ENCODE measurements around the gene GAP43. TPM values are rescaled to one million over a fixed set of nuclear protein-coding genes. Genes with fewer than 3 reads are reported as not detected.
"Not testable (repeated sequence)": the region's sequence is repeated elsewhere in the genome, so short reads cannot be mapped to it uniquely, and the experiment has no call there.

GAP43 gene
- total RNA-seq, 1 donor from 2014 or later: 17.4 TPM

DNA sequence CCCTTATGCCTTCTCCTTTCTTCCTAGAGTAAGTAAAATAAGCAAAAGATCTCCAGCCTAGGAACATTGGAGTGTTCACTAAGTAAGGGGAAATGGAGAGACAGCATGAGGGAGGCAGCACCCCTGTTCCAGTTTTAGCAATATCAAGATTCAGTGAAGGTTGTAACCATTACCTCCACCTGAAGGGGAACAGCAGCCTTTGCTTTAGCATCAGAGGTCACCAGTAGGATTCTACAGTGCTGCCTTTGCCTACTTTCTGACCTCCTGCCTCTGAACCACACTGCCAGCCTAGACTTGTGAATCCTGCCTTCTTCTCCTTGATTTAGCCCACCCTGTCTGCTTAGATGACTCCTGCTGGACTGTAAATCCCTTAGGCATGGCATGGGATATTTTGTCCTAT, 104.7 kb downstream of the GAP43 start:
- Histone ChIP-seq H4K20me1 (ENCODE audit: insufficient read depth, low read length) (no peaks in the 10 kb centered on the region), H2AFZ (ENCODE audit: low read depth, low read length) (no peak overlapping the region), H3K4me2 (ENCODE audit: low read length) (no peak overlapping the region), H3K27ac (ENCODE audit: low read depth, low read length) (no peak overlapping the region), H3K79me2 (ENCODE audit: insufficient read depth, low read length) (no peaks in the 10 kb centered on the region), H3K9ac (ENCODE audit: low read length) (no peak overlapping the region), H3K4me3 (ENCODE audit: insufficient read depth, low read depth, low read length) (no peak overlapping the region), H3K27me3 (ENCODE audit: insufficient read depth, low read length) (no peaks in the 10 kb centered on the region), H3K36me3 (ENCODE audit: insufficient read depth, low read length) (no peaks in the 10 kb centered on the region), H3K4me1 (ENCODE audit: insufficient read depth, low read length) (no peaks in the 10 kb centered on the region), H3K9me3 (ENCODE audit: insufficient read depth, low read depth, low read length) (no peaks in the 10 kb centered on the region)
- H3K27me3 Mint-ChIP-seq (ENCODE audit: low read depth, unreplicated experiment): no peaks in the 10 kb centered on the region
- H3K9me3 Mint-ChIP-seq (ENCODE audit: unreplicated experiment): peaks cover 6% of the 10 kb centered on the region
- no peak overlapping the region for H3K27ac Mint-ChIP-seq (ENCODE audit: unreplicated experiment)
- FAIRE-seq (no peak), DNase-seq (ENCODE audit: low read depth) (no peak)
- no peaks in the 10 kb centered on the region for H3K36me3 Mint-ChIP-seq (ENCODE audit: low read depth, unreplicated experiment)
- TF ChIP-seq EZH2 (IDR thresholded peaks at IDR 0.05; ENCODE audit: insufficient read depth, low read length): no peak
- no peak for TF ChIP-seq CTCF (IDR thresholded peaks at IDR 0.05; ENCODE audit: insufficient read depth, low read depth, low read length)
- no peaks in the 10 kb centered on the region for H3K4me1 Mint-ChIP-seq (ENCODE audit: low read depth, unreplicated experiment)
- H3K4me3 Mint-ChIP-seq (ENCODE audit: unreplicated experiment): no peak overlapping the region

GRCh38 chr3:115736341-115736740, 113.0 kb downstream of the GAP43 start:
- not testable (repeated sequence) for FAIRE-seq; H3K4me1 ChIP-seq (ENCODE audit: insufficient read depth, low read length); H3K27ac ChIP-seq (ENCODE audit: low read depth, low read length); H3K36me3 Mint-ChIP-seq (ENCODE audit: low read depth, unreplicated experiment); H4K20me1 ChIP-seq (ENCODE audit: insufficient read depth, low read length); H3K27me3 ChIP-seq (ENCODE audit: insufficient read depth, low read length); H3K27me3 Mint-ChIP-seq (ENCODE audit: low read depth, unreplicated experiment); H3K79me2 ChIP-seq (ENCODE audit: insufficient read depth, low read length); H3K4me1 Mint-ChIP-seq (ENCODE audit: low read depth, unreplicated experiment); H3K4me3 Mint-ChIP-seq (ENCODE audit: unreplicated experiment); H3K36me3 ChIP-seq (ENCODE audit: insufficient read depth, low read length); H3K9ac ChIP-seq (ENCODE audit: low read length); H3K4me2 ChIP-seq (ENCODE audit: low read length); DNase-seq (ENCODE audit: low read depth); H2AFZ ChIP-seq (ENCODE audit: low read depth, low read length); H3K4me3 ChIP-seq (ENCODE audit: insufficient read depth, low read depth, low read length); H3K9me3 ChIP-seq (ENCODE audit: insufficient read depth, low read depth, low read length); H3K27ac Mint-ChIP-seq (ENCODE audit: unreplicated experiment)
- H3K9me3 Mint-ChIP-seq (ENCODE audit: unreplicated experiment): peaks cover 25% of the 10 kb centered on the region

GRCh38 chr3:115741650-115742049, 118.3 kb downstream of the GAP43 start:
- Histone ChIP-seq H3K36me3 (ENCODE audit: insufficient read depth, low read length) (no peaks in the 10 kb centered on the region), H3K27ac (ENCODE audit: low read depth, low read length) (no peak overlapping the region), H3K4me2 (ENCODE audit: low read length) (no peak overlapping the region), H3K9ac (ENCODE audit: low read length) (no peak overlapping the region), H3K4me3 (ENCODE audit: insufficient read depth, low read depth, low read length) (no peak overlapping the region), H4K20me1 (ENCODE audit: insufficient read depth, low read length) (no peaks in the 10 kb centered on the region), H3K4me1 (ENCODE audit: insufficient read depth, low read length) (no peaks in the 10 kb centered on the region), H3K79me2 (ENCODE audit: insufficient read depth, low read length) (no peaks in the 10 kb centered on the region), H2AFZ (ENCODE audit: low read depth, low read length) (no peak overlapping the region), H3K27me3 (ENCODE audit: insufficient read depth, low read length) (no peaks in the 10 kb centered on the region), H3K9me3 (ENCODE audit: insufficient read depth, low read depth, low read length) (peaks cover 5% of the 10 kb centered on the region)
- no peak overlapping the region for H3K4me3 Mint-ChIP-seq (ENCODE audit: unreplicated experiment)
- H3K36me3 Mint-ChIP-seq (ENCODE audit: low read depth, unreplicated experiment): no peaks in the 10 kb centered on the region
- no peak for DNase-seq (ENCODE audit: low read depth)
- peaks cover 21% of the 10 kb centered on the region for H3K9me3 Mint-ChIP-seq (ENCODE audit: unreplicated experiment)
- no peaks in the 10 kb centered on the region for H3K27me3 Mint-ChIP-seq (ENCODE audit: low read depth, unreplicated experiment)
- H3K4me1 Mint-ChIP-seq (ENCODE audit: low read depth, unreplicated experiment): no peaks in the 10 kb centered on the region
- no peak overlapping the region for H3K27ac Mint-ChIP-seq (ENCODE audit: unreplicated experiment)
- no peak for TF ChIP-seq CTCF (IDR thresholded peaks at IDR 0.05; ENCODE audit: insufficient read depth, low read depth, low read length)
- TF ChIP-seq EZH2 (IDR thresholded peaks at IDR 0.05; ENCODE audit: insufficient read depth, low read length): no peak
- no peak for FAIRE-seq

DNA sequence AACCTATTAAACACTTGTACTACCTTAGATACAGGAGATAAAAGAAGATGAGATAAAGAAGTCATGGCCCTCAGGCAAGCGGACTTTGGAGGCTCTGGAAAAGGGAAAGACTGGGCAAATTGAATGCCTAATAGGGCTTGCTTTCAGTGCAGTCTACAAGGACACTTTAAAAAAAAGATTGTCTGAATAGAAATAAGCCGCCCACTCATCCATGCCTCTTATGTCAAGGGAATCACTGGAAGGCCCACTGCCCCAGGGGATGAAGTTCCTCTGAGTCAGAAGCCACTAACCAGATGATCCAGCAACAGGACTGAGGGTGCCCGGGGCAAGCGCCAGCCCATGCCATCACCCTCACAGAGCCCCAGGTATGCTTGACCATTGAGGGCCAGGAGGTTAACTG, 121.2 kb downstream of the GAP43 start:
- peak; percentile 44 for DNase-seq (ENCODE audit: low read depth)
- not testable (repeated sequence) for H3K36me3 ChIP-seq (ENCODE audit: insufficient read depth, low read length); H3K27me3 ChIP-seq (ENCODE audit: insufficient read depth, low read length); H3K4me1 ChIP-seq (ENCODE audit: insufficient read depth, low read length); H3K9me3 Mint-ChIP-seq (ENCODE audit: unreplicated experiment); H3K27ac Mint-ChIP-seq (ENCODE audit: unreplicated experiment); H3K27me3 Mint-ChIP-seq (ENCODE audit: low read depth, unreplicated experiment); H3K4me3 Mint-ChIP-seq (ENCODE audit: unreplicated experiment); H3K36me3 Mint-ChIP-seq (ENCODE audit: low read depth, unreplicated experiment); H3K9me3 ChIP-seq (ENCODE audit: insufficient read depth, low read depth, low read length); H3K79me2 ChIP-seq (ENCODE audit: insufficient read depth, low read length); H2AFZ ChIP-seq (ENCODE audit: low read depth, low read length); H3K4me1 Mint-ChIP-seq (ENCODE audit: low read depth, unreplicated experiment); H3K4me3 ChIP-seq (ENCODE audit: insufficient read depth, low read depth, low read length); H3K9ac ChIP-seq (ENCODE audit: low read length); H4K20me1 ChIP-seq (ENCODE audit: insufficient read depth, low read length); H3K4me2 ChIP-seq (ENCODE audit: low read length); H3K27ac ChIP-seq (ENCODE audit: low read depth, low read length); FAIRE-seq

DNA sequence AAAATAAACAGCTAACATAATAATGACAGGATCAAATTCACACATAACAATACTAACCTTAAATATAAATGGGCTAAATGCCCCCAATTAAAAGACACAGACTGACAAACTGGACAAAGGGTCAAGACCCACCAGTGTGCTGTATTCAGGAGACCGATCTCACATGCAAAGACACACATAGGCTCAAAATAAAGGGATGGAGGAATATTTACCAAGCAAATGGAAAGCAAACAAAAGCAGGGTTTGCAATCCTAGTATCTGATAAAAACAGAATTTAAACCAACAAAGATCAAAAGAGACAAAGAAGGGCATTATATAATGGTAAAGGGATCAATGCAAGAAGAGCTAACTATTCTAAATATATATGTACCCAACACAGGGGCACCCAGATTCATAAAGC, 129.7 kb downstream of the GAP43 start:
- H3K4me1 Mint-ChIP-seq (ENCODE audit: low read depth, unreplicated experiment); H3K27me3 ChIP-seq (ENCODE audit: insufficient read depth, low read length); H3K4me1 ChIP-seq (ENCODE audit: insufficient read depth, low read length); H3K9me3 ChIP-seq (ENCODE audit: insufficient read depth, low read depth, low read length); H3K4me2 ChIP-seq (ENCODE audit: low read length); H3K36me3 Mint-ChIP-seq (ENCODE audit: low read depth, unreplicated experiment); H3K27me3 Mint-ChIP-seq (ENCODE audit: low read depth, unreplicated experiment); H3K9ac ChIP-seq (ENCODE audit: low read length); H3K27ac ChIP-seq (ENCODE audit: low read depth, low read length); H3K4me3 ChIP-seq (ENCODE audit: insufficient read depth, low read depth, low read length); H2AFZ ChIP-seq (ENCODE audit: low read depth, low read length); H3K27ac Mint-ChIP-seq (ENCODE audit: unreplicated experiment); H3K79me2 ChIP-seq (ENCODE audit: insufficient read depth, low read length); H4K20me1 ChIP-seq (ENCODE audit: insufficient read depth, low read length); H3K36me3 ChIP-seq (ENCODE audit: insufficient read depth, low read length); FAIRE-seq; H3K4me3 Mint-ChIP-seq (ENCODE audit: unreplicated experiment); DNase-seq (ENCODE audit: low read depth): not testable (repeated sequence)
- H3K9me3 Mint-ChIP-seq (ENCODE audit: unreplicated experiment): peaks cover 11% of the 10 kb centered on the region

Data from astrocyte (in vitro differentiated cells and primary cell).